K562 (cell line): ENCODE results near the gene ZNF157.

Experiments used
- EZH2 ChIP-seq: IDR thresholded peaks from 2 replicates; pipeline ENCODE4 v1.6.1; 2012; ENCODE audit warnings: low read depth, mild to moderate bottlenecking, inconsistent platforms, low read length, borderline replicate concordance
- JUNB ChIP-seq: fragments of 450-650 bp; formaldehyde crosslinking; conservative IDR thresholded peaks from 2 replicates; pipeline ENCODE4 v1.4.0; 2020; ENCODE audit warnings: mild to moderate bottlenecking
- POLR2AphosphoS5 ChIP-seq: IDR thresholded peaks from 2 replicates; pipeline ENCODE4 v1.6.1; 2011; ENCODE audit warnings: mild to moderate bottlenecking, low read depth, low read length, moderate library complexity; ENCODE audit not compliant: control insufficient read depth, insufficient read depth
- REST ChIP-seq, 2 experiments: fragments of 450-650 bp; formaldehyde crosslinking in 1 of 2; IDR thresholded peaks; 2 replicates each; pipeline versions ENCODE4 v1.4.0 to v1.6.1; 2014 to 2020; ENCODE audit warnings: mild to moderate bottlenecking in 2 of 2, borderline replicate concordance in 1 of 2, low read depth in 1 of 2
- SMC3 ChIP-seq: conservative IDR thresholded peaks from 2 replicates; pipeline ENCODE4 v1.6.1; 2011; ENCODE audit warnings: low read depth, low read length, improper control_type of control experiment; ENCODE audit not compliant: insufficient read depth
- ZNF668 ChIP-seq: fragments of 250-450 bp; sonication (Bioruptor Pico); IDR thresholded peaks from 2 replicates; pipeline ENCODE4 v1.8.0; 2022; ENCODE audit warnings: mild to moderate bottlenecking, inconsistent platforms

GRCh38 chrX:47361538-47362511 is 8.6 kb upstream of the ZNF157 start:
- no peak for TF ChIP-seq ZNF668 (CRISPR knock-in tag)
- TF ChIP-seq JUNB (CRISPR knock-in tag): no peak
- no peak for TF ChIP-seq EZH2
- TF ChIP-seq SMC3: no peak
- no peak for TF ChIP-seq REST (IDR thresholded peaks at IDR 0.05; ENCODE audit: borderline replicate concordance)
- no peak for TF ChIP-seq REST (CRISPR knock-in tag; IDR thresholded peaks at IDR 0.05; ENCODE audit: low read depth)
- TF ChIP-seq POLR2AphosphoS5: no peak
